MCF 10A (cell line): Measurements from ENCODE around the gene ABCB8. TPM values are rescaled to one million over a fixed set of nuclear protein-coding genes. Genes with fewer than 3 reads are reported as not detected.

ENCODE experiments used
- BruUV-seq: library from RNA; stranded (reverse); fragments of 400-500 nt; replicated peaks from 2 replicates; lab custom pipeline; 2021; lab: Mats Ljungman, UMichigan
- CTCF ChIA-PET: fragments of 300-600 bp; sonication (Branson Sonifier 250); formaldehyde crosslinking; extraction: SDS; loops from one replicate; lab custom pipeline; 2021; ENCODE audit warnings: antibody characterized with exemption, inconsistent platforms; lab: Yijun Ruan, JAX
- POLR2A ChIA-PET: fragments of 300-600, 350-650 bp; sonication (Branson Sonifier 250); formaldehyde crosslinking; extraction: SDS; loops from one replicate; lab custom pipeline; 2020; ENCODE audit warnings: antibody characterized with exemption, inconsistent platforms; lab: Yijun Ruan, JAX
- DNase-seq: peaks from one replicate; pipeline ENCODE4 v3.0.0-alpha.2; 2018; ENCODE audit not compliant: unreplicated experiment
- H3K27ac Mint-ChIP-seq: one replicate; pipeline ENCODE4 v1.8.0; 2022; ENCODE audit warnings: mild to moderate bottlenecking, low read depth, mixed read lengths; ENCODE audit not compliant: unreplicated experiment
- H3K27me3 Mint-ChIP-seq: one replicate; pipeline ENCODE4 v1.8.0; 2022; ENCODE audit warnings: mixed read lengths; ENCODE audit not compliant: insufficient read depth, unreplicated experiment
- H3K36me3 Mint-ChIP-seq: one replicate; pipeline ENCODE4 v1.8.0; 2022; ENCODE audit warnings: mild to moderate bottlenecking, moderate library complexity, mixed read lengths; ENCODE audit not compliant: insufficient read depth, unreplicated experiment
- H3K4me1 Mint-ChIP-seq: one replicate; pipeline ENCODE4 v1.8.0; 2022; ENCODE audit warnings: mixed read lengths; ENCODE audit not compliant: insufficient read depth, unreplicated experiment
- H3K4me3 Mint-ChIP-seq: one replicate; pipeline ENCODE4 v1.8.0; 2022; ENCODE audit warnings: mild to moderate bottlenecking, moderate library complexity, mixed read lengths; ENCODE audit not compliant: unreplicated experiment
- H3K9me3 Mint-ChIP-seq: one replicate; pipeline ENCODE4 v1.8.0; 2022; ENCODE audit warnings: mixed read lengths; ENCODE audit not compliant: unreplicated experiment
- CTCF ChIP-seq: fragments of 200-600 bp; IDR thresholded peaks from one replicate; pipeline ENCODE4 v1.8.0; 2022; ENCODE audit warnings: antibody characterized with exemption, mild to moderate bottlenecking; ENCODE audit not compliant: unreplicated experiment
- intact Hi-C: fragments of 100-400 bp; cut with micrococcal nuclease; formaldehyde crosslinking; loops from 2 replicates; pipeline ENCODE4 v1.14.1; 2022
- total RNA-seq: library from RNA; stranded (reverse); gene quantifications from 2 replicates; pipeline ENCODE4 v1.2.3, GENCODE V29; 2022

ABCB8 gene
- total RNA-seq, 1 experiment from 2014 or later = 73.4 TPM

GRCh38 chr7:151064993-151065392, 36.7 kb downstream of the ABCB8 start:
- ChIA-PET POLR2A (no interaction called here), CTCF (interaction anchor here (0.6 to 0.9 kb wide), 2 partner anchors 27 to 46 kb away, joined by 3 to 4 read pairs; no protein-coding TSS in a partner anchor)
- DNase-seq = no peak
- BruUV-seq = no TSS peak
- TF ChIP-seq CTCF = no peak
- Mint-ChIP-seq H3K4me3 (no peak overlapping the region), H3K36me3 (peaks cover 69% of the 10 kb centered on the region), H3K27ac (no peak overlapping the region), H3K27me3 (no peaks in the 10 kb centered on the region), H3K9me3 (no peaks in the 10 kb centered on the region), H3K4me1 (peaks cover 19% of the 10 kb centered on the region)
- intact Hi-C loops = no loop called here

GRCh38 chr7:151065516-151065915, 37.3 kb downstream of the ABCB8 start:
- no peak overlapping the region for H3K4me3 Mint-ChIP-seq
- intact Hi-C loops = no loop called here
- no peak for TF ChIP-seq CTCF
- DNase-seq = no peak
- H3K36me3 Mint-ChIP-seq = peaks cover 70% of the 10 kb centered on the region
- no TSS peak for BruUV-seq
- no peaks in the 10 kb centered on the region for H3K9me3 Mint-ChIP-seq
- no peak overlapping the region for H3K27ac Mint-ChIP-seq
- peaks cover 19% of the 10 kb centered on the region for H3K4me1 Mint-ChIP-seq
- CTCF ChIA-PET = interaction anchor here (0.7 to 0.9 kb wide), 2 partner anchors 22 to 45 kb away, joined by 4 read pairs; no protein-coding TSS in a partner anchor
- no peaks in the 10 kb centered on the region for H3K27me3 Mint-ChIP-seq
- POLR2A ChIA-PET = no interaction called here

GRCh38 chr7:151066273-151066974, 38.2 kb downstream of the ABCB8 start:
- H3K9me3 Mint-ChIP-seq = no peaks in the 10 kb centered on the region
- no peak for TF ChIP-seq CTCF
- H3K4me1 Mint-ChIP-seq = peaks cover 11% of the 10 kb centered on the region
- BruUV-seq = no TSS peak
- intact Hi-C loops = no loop called here
- POLR2A ChIA-PET = no interaction called here
- no peak overlapping the region for H3K27ac Mint-ChIP-seq
- no peak overlapping the region for H3K4me3 Mint-ChIP-seq
- CTCF ChIA-PET = interaction anchor here (0.5 to 1.1 kb wide), 4 partner anchors 9 to 1893 kb away, joined by 4 read pairs; partner anchors contain the start of gene CDK5
- DNase-seq = no peak
- H3K36me3 Mint-ChIP-seq = peaks cover 71% of the 10 kb centered on the region
- H3K27me3 Mint-ChIP-seq = no peaks in the 10 kb centered on the region

- Mint-ChIP-seq H3K4me3 (no peak overlapping the region), H3K9me3 (no peaks in the 10 kb centered on the region), H3K4me1 (peaks cover 4% of the 10 kb centered on the region), H3K27ac (no peak overlapping the region), H3K36me3 (peaks cover 77% of the 10 kb centered on the region), H3K27me3 (no peaks in the 10 kb centered on the region)
- intact Hi-C loops = no loop called here
- TF ChIP-seq CTCF = no peak
- DNase-seq = no peak
- CTCF ChIA-PET = interaction anchor here (0.9 to 1.5 kb wide), 4 partner anchors 23 to 44 kb away, joined by 3 to 12 read pairs (median 3); partner anchors contain the start of gene ABCB8
- POLR2A ChIA-PET = interaction anchor here (0.7 to 1.2 kb wide), 3 partner anchors 10 to 26 kb away, joined by 3 read pairs; partner anchors contain the start of gene CDK5
- BruUV-seq = no TSS peak
Measured at GRCh38 chr7:151068069-151068773, 40.0 kb downstream of the ABCB8 start.
